ENCODE data around the gene METTL5.
"Not testable (repeated sequence)": the region's sequence is repeated elsewhere in the genome, so short reads cannot be mapped to it uniquely, and the experiment has no call there.

METTL5 gene

GRCh38 chr2:169824373-169825333, at the start of gene METTL5:
Gene METTL5 (minus strand): TSS chr2:169824905. CDS start chr2:169824597, 308 bp downstream.
- H3K36me3 ChIP-seq (ENCODE audit: control insufficient read depth, insufficient read depth, low read length): peaks cover 2% of the 10 kb centered on the region; the same call in 1 of the 2 replicates
- no peaks in the 10 kb centered on the region for H3K27me3 ChIP-seq (ENCODE audit: control insufficient read depth, insufficient read depth, low read length)
- H3K27ac ChIP-seq (ENCODE audit: low read length): no peak within 1 kb of the TSS
- DNase-seq (ENCODE audit: low read depth, low spot score): peak; percentile 79
- H3K4me1 ChIP-seq (ENCODE audit: control insufficient read depth, insufficient read depth, low read length): no peaks in the 10 kb centered on the region
- no peaks in the 10 kb centered on the region for H3K9me3 ChIP-seq (ENCODE audit: control insufficient read depth, insufficient read depth, low read length)
- no CpG with 5 or more reads among the region's 61 CpGs for WGBS (ENCODE audit: insufficient coverage, insufficient read length)
- peak within 1 kb of the TSS; percentile 80; the same call in 1 of the 2 replicates for H3K4me3 ChIP-seq (ENCODE audit: low read length)

GRCh38 chr2:169871994-169872393, 47.3 kb upstream of the METTL5 start:
- no peak for DNase-seq (ENCODE audit: low read depth, low spot score)
- WGBS (ENCODE audit: insufficient coverage, insufficient read length): no CpG with 5 or more reads among the region's 1 CpG

GRCh38 chr2:169871369-169871768, 46.7 kb upstream of the METTL5 start:
- H3K27me3 ChIP-seq (ENCODE audit: control insufficient read depth, insufficient read depth, low read length); H3K4me1 ChIP-seq (ENCODE audit: control insufficient read depth, insufficient read depth, low read length); H3K9me3 ChIP-seq (ENCODE audit: control insufficient read depth, insufficient read depth, low read length); H3K36me3 ChIP-seq (ENCODE audit: control insufficient read depth, insufficient read depth, low read length); H3K27ac ChIP-seq (ENCODE audit: low read length); DNase-seq (ENCODE audit: low read depth, low spot score); H3K4me3 ChIP-seq (ENCODE audit: low read length): not testable (repeated sequence)
- no CpG with 5 or more reads among the region's 9 CpGs for WGBS (ENCODE audit: insufficient coverage, insufficient read length)

More at GRCh38 chr2:169871994-169872393, 47.3 kb upstream of the METTL5 start:
- H3K27ac ChIP-seq (ENCODE audit: low read length): no peak overlapping the region
- no peaks in the 10 kb centered on the region for H3K9me3 ChIP-seq (ENCODE audit: control insufficient read depth, insufficient read depth, low read length)
- no peaks in the 10 kb centered on the region for H3K36me3 ChIP-seq (ENCODE audit: control insufficient read depth, insufficient read depth, low read length)
- peaks cover 1% of the 10 kb centered on the region; the same call in 1 of the 2 replicates for H3K4me1 ChIP-seq (ENCODE audit: control insufficient read depth, insufficient read depth, low read length)
- H3K27me3 ChIP-seq (ENCODE audit: control insufficient read depth, insufficient read depth, low read length): no peaks in the 10 kb centered on the region
- H3K4me3 ChIP-seq (ENCODE audit: low read length): no peak overlapping the region

- H3K9me3 ChIP-seq (ENCODE audit: control insufficient read depth, insufficient read depth, low read length): no peaks in the 10 kb centered on the region
- DNase-seq (ENCODE audit: low read depth, low spot score): no peak
- WGBS (ENCODE audit: insufficient coverage, insufficient read length): no CpG with 5 or more reads among the region's 7 CpGs
- peaks cover 1% of the 10 kb centered on the region; the same call in 1 of the 2 replicates for H3K4me1 ChIP-seq (ENCODE audit: control insufficient read depth, insufficient read depth, low read length)
- H3K4me3 ChIP-seq (ENCODE audit: low read length): no peak overlapping the region
- H3K27me3 ChIP-seq (ENCODE audit: control insufficient read depth, insufficient read depth, low read length): no peaks in the 10 kb centered on the region
- H3K36me3 ChIP-seq (ENCODE audit: control insufficient read depth, insufficient read depth, low read length): no peaks in the 10 kb centered on the region
- H3K27ac ChIP-seq (ENCODE audit: low read length): no peak overlapping the region
Observed at GRCh38 chr2:169868951-169869350, 44.2 kb upstream of the METTL5 start.

- DNase-seq (ENCODE audit: low read depth, low spot score): no peak
- Histone ChIP-seq H3K27ac (ENCODE audit: low read length) (no peak overlapping the region), H3K9me3 (ENCODE audit: control insufficient read depth, insufficient read depth, low read length) (no peaks in the 10 kb centered on the region), H3K27me3 (ENCODE audit: control insufficient read depth, insufficient read depth, low read length) (no peaks in the 10 kb centered on the region), H3K36me3 (ENCODE audit: control insufficient read depth, insufficient read depth, low read length) (no peaks in the 10 kb centered on the region), H3K4me3 (ENCODE audit: low read length) (no peak overlapping the region), H3K4me1 (ENCODE audit: control insufficient read depth, insufficient read depth, low read length) (peaks cover 1% of the 10 kb centered on the region; the same call in 1 of the 2 replicates)
- WGBS (ENCODE audit: insufficient coverage, insufficient read length): no CpG with 5 or more reads among the region's 3 CpGs
Observed at GRCh38 chr2:169867579-169867978, 42.9 kb upstream of the METTL5 start.

- DNase-seq (ENCODE audit: low read depth, low spot score); H3K4me3 ChIP-seq (ENCODE audit: low read length); H3K36me3 ChIP-seq (ENCODE audit: control insufficient read depth, insufficient read depth, low read length); H3K27ac ChIP-seq (ENCODE audit: low read length); H3K4me1 ChIP-seq (ENCODE audit: control insufficient read depth, insufficient read depth, low read length); H3K27me3 ChIP-seq (ENCODE audit: control insufficient read depth, insufficient read depth, low read length); H3K9me3 ChIP-seq (ENCODE audit: control insufficient read depth, insufficient read depth, low read length): not testable (repeated sequence)
- no CpG with 5 or more reads among the region's 6 CpGs for WGBS (ENCODE audit: insufficient coverage, insufficient read length)
Observed at GRCh38 chr2:169866230-169866629, 41.5 kb upstream of the METTL5 start.

GRCh38 chr2:169865492-169865891, 40.8 kb upstream of the METTL5 start:
- Histone ChIP-seq H3K36me3 (ENCODE audit: control insufficient read depth, insufficient read depth, low read length) (no peaks in the 10 kb centered on the region), H3K27me3 (ENCODE audit: control insufficient read depth, insufficient read depth, low read length) (no peaks in the 10 kb centered on the region), H3K4me3 (ENCODE audit: low read length) (no peak overlapping the region), H3K4me1 (ENCODE audit: control insufficient read depth, insufficient read depth, low read length) (peaks cover 1% of the 10 kb centered on the region; the same call in 1 of the 2 replicates), H3K9me3 (ENCODE audit: control insufficient read depth, insufficient read depth, low read length) (no peaks in the 10 kb centered on the region), H3K27ac (ENCODE audit: low read length) (no peak overlapping the region)
- no peak for DNase-seq (ENCODE audit: low read depth, low spot score)
- WGBS (ENCODE audit: insufficient coverage, insufficient read length): no CpG with 5 or more reads among the region's 2 CpGs

- H3K27ac ChIP-seq (ENCODE audit: low read length): no peak overlapping the region
- no peaks in the 10 kb centered on the region for H3K27me3 ChIP-seq (ENCODE audit: control insufficient read depth, insufficient read depth, low read length)
- H3K36me3 ChIP-seq (ENCODE audit: control insufficient read depth, insufficient read depth, low read length): no peaks in the 10 kb centered on the region
- no peaks in the 10 kb centered on the region for H3K9me3 ChIP-seq (ENCODE audit: control insufficient read depth, insufficient read depth, low read length)
- H3K4me1 ChIP-seq (ENCODE audit: control insufficient read depth, insufficient read depth, low read length): no peaks in the 10 kb centered on the region
- DNase-seq (ENCODE audit: low read depth, low spot score): no peak
- H3K4me3 ChIP-seq (ENCODE audit: low read length): no peak overlapping the region
- WGBS (ENCODE audit: insufficient coverage, insufficient read length): no CpG with 5 or more reads among the region's 2 CpGs
Observed at GRCh38 chr2:169862816-169863215, 38.1 kb upstream of the METTL5 start.

- Histone ChIP-seq H3K4me3 (ENCODE audit: low read length) (no peak overlapping the region), H3K4me1 (ENCODE audit: control insufficient read depth, insufficient read depth, low read length) (no peaks in the 10 kb centered on the region), H3K27me3 (ENCODE audit: control insufficient read depth, insufficient read depth, low read length) (no peaks in the 10 kb centered on the region), H3K9me3 (ENCODE audit: control insufficient read depth, insufficient read depth, low read length) (no peaks in the 10 kb centered on the region), H3K36me3 (ENCODE audit: control insufficient read depth, insufficient read depth, low read length) (no peaks in the 10 kb centered on the region), H3K27ac (ENCODE audit: low read length) (no peak overlapping the region)
- no peak for DNase-seq (ENCODE audit: low read depth, low spot score)
- WGBS (ENCODE audit: insufficient coverage, insufficient read length): no CpG with 5 or more reads among the region's 4 CpGs
Observed at GRCh38 chr2:169860149-169860548, 35.4 kb upstream of the METTL5 start.

- Histone ChIP-seq H3K9me3 (ENCODE audit: control insufficient read depth, insufficient read depth, low read length) (no peaks in the 10 kb centered on the region), H3K27ac (ENCODE audit: low read length) (no peak overlapping the region), H3K4me1 (ENCODE audit: control insufficient read depth, insufficient read depth, low read length) (no peaks in the 10 kb centered on the region), H3K27me3 (ENCODE audit: control insufficient read depth, insufficient read depth, low read length) (no peaks in the 10 kb centered on the region), H3K36me3 (ENCODE audit: control insufficient read depth, insufficient read depth, low read length) (no peaks in the 10 kb centered on the region), H3K4me3 (ENCODE audit: low read length) (no peak overlapping the region)
- no peak for DNase-seq (ENCODE audit: low read depth, low spot score)
- WGBS (ENCODE audit: insufficient coverage, insufficient read length): no CpG with 5 or more reads among the region's 4 CpGs
Observed at GRCh38 chr2:169859423-169859822, 34.7 kb upstream of the METTL5 start.
